HepG2 (cell line): ENCODE data around the gene SF3A2. TPM values are rescaled to one million over a fixed set of nuclear protein-coding genes. Genes with fewer than 3 reads are reported as not detected.

Experiments
- FOSL2 ChIP-seq: sonication (generic); formaldehyde crosslinking; IDR thresholded peaks from 2 replicates; pipeline ENCODE4 v1.4.0; 2020; ENCODE audit warnings: missing genetic modification reagents
- HMGA1 ChIP-seq: sonication (generic); formaldehyde crosslinking; conservative IDR thresholded peaks from 2 replicates; pipeline ENCODE4 v1.4.0; 2020; ENCODE audit warnings: missing genetic modification reagents
- KDM6A ChIP-seq: IDR thresholded peaks from 2 replicates; pipeline ENCODE4 v1.6.1; 2016; ENCODE audit warnings: low read depth
- MAZ ChIP-seq, 2 experiments: sonication (generic) in 1 of 2; formaldehyde crosslinking in 1 of 2; IDR thresholded peaks; 2 replicates each; pipeline versions ENCODE4 v1.5.0 to v1.6.1; 2012 to 2020; ENCODE audit warnings: low read depth in 2 of 2, mild to moderate bottlenecking in 2 of 2, borderline replicate concordance in 1 of 2, improper control_type of control experiment in 1 of 2, low read length in 1 of 2, missing genetic modification reagents in 1 of 2, moderate library complexity in 1 of 2
- MIER2 ChIP-seq: IDR thresholded peaks from 2 replicates; pipeline ENCODE4 v1.6.1; 2016; ENCODE audit warnings: missing biosample characterization, missing genetic modification reagents
- NR1H2 ChIP-seq: sonication (generic); formaldehyde crosslinking; IDR thresholded peaks from 2 replicates; pipeline ENCODE4 v1.8.1; 2022; ENCODE audit warnings: low read depth, missing genetic modification reagents, borderline replicate concordance
- PAWR ChIP-seq: sonication (generic); formaldehyde crosslinking; IDR thresholded peaks from 2 replicates; pipeline ENCODE4 v1.4.0; 2020; ENCODE audit warnings: missing genetic modification reagents, mild to moderate bottlenecking, borderline replicate concordance
- SETDB1 ChIP-seq: sonication (generic); formaldehyde crosslinking; IDR thresholded peaks from 2 replicates; pipeline ENCODE4 v1.5.1; 2020; ENCODE audit warnings: missing genetic modification reagents, mild to moderate bottlenecking, borderline replicate concordance
- TSC22D2 ChIP-seq: sonication (generic); formaldehyde crosslinking; IDR thresholded peaks from 2 replicates; pipeline ENCODE4 v1.5.1; 2020; ENCODE audit warnings: missing genetic modification reagents, mild to moderate bottlenecking, borderline replicate concordance
- polyA plus RNA-seq, 8 experiments: library from polyadenylated mRNA; depleted of rRNA in 3 of 8; stranded (reverse) in 7 of 8; unstranded in 1 of 8; fragments of >200 nt; fragmentation: Illumina TruSeq in 4 of 8; extraction: Trizol in 4 of 8; gene quantifications; 2 replicates each; pipeline versions ENCODE4 v1.2.1 to v1.2.3, GENCODE V29; 2011 to 2016; ENCODE audit warnings: low read depth in 4 of 8, missing spikeins in 1 of 8, mixed read lengths in 1 of 8; ENCODE audit not compliant: insufficient read depth in 1 of 8
- total RNA-seq, 5 experiments: library from RNA; depleted of rRNA; stranded (reverse); fragments of >200 nt; fragmentation: Illumina TruSeq; extraction: Trizol; gene quantifications; 2 replicates each; pipeline ENCODE4 v1.2.3, GENCODE V29; 2016; ENCODE audit warnings: low read depth in 1 of 5
- TF ChIP-seq, protein P1 (sequence below): sonication (generic); formaldehyde crosslinking; conservative IDR thresholded peaks from 2 replicates; pipeline ENCODE4 v1.4.0; 2020; ENCODE audit warnings: missing genetic modification reagents
- TF ChIP-seq, protein P2 (sequence below): sonication (generic); formaldehyde crosslinking; IDR thresholded peaks from 2 replicates; pipeline ENCODE4 v1.4.0; 2020; ENCODE audit warnings: missing genetic modification reagents
- TF ChIP-seq, protein P3 (sequence below), 2 experiments: sonication (generic) in 1 of 2; formaldehyde crosslinking in 1 of 2; IDR thresholded peaks; 2 replicates each; pipeline versions ENCODE4 v1.6.1 to v1.9.0; 2014 to 2022; ENCODE audit warnings: antibody characterized with exemption in 1 of 2, borderline replicate concordance in 1 of 2, inconsistent platforms in 1 of 2, low read depth in 1 of 2, missing genetic modification reagents in 1 of 2
- TF ChIP-seq, protein P4 (sequence below): sonication (generic); formaldehyde crosslinking; conservative IDR thresholded peaks from 2 replicates; pipeline ENCODE4 v1.8.1; 2023; ENCODE audit warnings: missing genetic modification reagents
- TF ChIP-seq, protein P5 (sequence below): sonication (generic); formaldehyde crosslinking; IDR thresholded peaks from 2 replicates; pipeline ENCODE4 v1.4.0; 2020; ENCODE audit warnings: missing genetic modification reagents

SF3A2 gene
- total and polyA plus RNA-seq, 2 of the 13 experiments (the other 11 are each of a cell fraction or from before 2014, with no cell fraction given), result 8.6 to 8.8 TPM

DNA sequence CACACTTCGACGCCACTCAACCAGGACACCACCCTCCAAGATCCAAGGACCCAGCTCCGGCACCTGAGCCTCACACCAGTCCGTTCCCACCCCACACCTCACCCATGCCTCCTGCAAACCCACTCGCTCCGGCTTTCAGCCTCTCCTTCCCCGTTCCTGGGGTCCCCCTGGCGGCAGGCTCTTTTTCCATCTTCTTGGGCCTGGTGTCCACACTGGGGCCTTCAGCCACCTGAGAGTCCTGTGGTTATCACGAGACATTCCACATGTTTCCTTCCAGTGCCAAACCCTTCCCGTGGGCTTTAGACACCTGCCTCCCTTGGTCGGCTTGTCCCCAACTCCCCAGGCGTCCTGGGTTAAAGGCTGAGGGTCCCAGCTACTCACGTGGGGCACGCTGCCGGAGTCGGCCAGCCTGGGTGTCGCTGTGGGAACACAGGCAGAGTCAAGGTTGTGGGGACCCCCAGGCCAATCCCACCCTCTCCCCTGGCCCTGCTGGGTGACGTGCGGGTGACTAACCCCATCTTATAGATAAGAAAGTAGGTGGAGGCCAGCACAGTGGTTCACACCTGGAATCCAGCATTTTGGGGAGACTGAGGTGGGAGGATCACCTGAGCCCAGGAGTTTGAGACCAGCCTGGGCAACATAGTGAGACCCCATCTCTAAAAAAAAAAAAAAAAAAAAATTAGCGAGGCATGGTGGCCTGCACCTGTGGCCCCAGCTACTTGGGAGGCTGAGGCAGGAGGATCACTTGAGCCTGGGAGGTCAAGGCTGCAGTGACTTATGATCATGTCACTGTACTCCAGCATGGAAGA lies 17.6 kb downstream of the SF3A2 start (continued):
- no peak for TF ChIP-seq MAZ (IDR thresholded peaks at IDR 0.05; ENCODE audit: borderline replicate concordance, low read depth, low read length)
- TF ChIP-seq MAZ (CRISPR knock-in tag; IDR thresholded peaks at IDR 0.05; ENCODE audit: low read depth), result no peak
- TF ChIP-seq, protein P1, sequence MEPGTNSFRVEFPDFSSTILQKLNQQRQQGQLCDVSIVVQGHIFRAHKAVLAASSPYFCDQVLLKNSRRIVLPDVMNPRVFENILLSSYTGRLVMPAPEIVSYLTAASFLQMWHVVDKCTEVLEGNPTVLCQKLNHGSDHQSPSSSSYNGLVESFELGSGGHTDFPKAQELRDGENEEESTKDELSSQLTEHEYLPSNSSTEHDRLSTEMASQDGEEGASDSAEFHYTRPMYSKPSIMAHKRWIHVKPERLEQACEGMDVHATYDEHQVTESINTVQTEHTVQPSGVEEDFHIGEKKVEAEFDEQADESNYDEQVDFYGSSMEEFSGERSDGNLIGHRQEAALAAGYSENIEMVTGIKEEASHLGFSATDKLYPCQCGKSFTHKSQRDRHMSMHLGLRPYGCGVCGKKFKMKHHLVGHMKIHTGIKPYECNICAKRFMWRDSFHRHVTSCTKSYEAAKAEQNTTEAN (CRISPR knock-in tag), result no peak
- no peak for TF ChIP-seq MIER2 (CRISPR knock-in tag)
- TF ChIP-seq, protein P2, sequence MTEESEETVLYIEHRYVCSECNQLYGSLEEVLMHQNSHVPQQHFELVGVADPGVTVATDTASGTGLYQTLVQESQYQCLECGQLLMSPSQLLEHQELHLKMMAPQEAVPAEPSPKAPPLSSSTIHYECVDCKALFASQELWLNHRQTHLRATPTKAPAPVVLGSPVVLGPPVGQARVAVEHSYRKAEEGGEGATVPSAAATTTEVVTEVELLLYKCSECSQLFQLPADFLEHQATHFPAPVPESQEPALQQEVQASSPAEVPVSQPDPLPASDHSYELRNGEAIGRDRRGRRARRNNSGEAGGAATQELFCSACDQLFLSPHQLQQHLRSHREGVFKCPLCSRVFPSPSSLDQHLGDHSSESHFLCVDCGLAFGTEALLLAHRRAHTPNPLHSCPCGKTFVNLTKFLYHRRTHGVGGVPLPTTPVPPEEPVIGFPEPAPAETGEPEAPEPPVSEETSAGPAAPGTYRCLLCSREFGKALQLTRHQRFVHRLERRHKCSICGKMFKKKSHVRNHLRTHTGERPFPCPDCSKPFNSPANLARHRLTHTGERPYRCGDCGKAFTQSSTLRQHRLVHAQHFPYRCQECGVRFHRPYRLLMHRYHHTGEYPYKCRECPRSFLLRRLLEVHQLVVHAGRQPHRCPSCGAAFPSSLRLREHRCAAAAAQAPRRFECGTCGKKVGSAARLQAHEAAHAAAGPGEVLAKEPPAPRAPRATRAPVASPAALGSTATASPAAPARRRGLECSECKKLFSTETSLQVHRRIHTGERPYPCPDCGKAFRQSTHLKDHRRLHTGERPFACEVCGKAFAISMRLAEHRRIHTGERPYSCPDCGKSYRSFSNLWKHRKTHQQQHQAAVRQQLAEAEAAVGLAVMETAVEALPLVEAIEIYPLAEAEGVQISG (CRISPR knock-in tag), result peak; percentile 41; the same call in 1 of the 2 replicates
- TF ChIP-seq NR1H2 (CRISPR knock-in tag), result no peak
- TF ChIP-seq, protein P3, sequence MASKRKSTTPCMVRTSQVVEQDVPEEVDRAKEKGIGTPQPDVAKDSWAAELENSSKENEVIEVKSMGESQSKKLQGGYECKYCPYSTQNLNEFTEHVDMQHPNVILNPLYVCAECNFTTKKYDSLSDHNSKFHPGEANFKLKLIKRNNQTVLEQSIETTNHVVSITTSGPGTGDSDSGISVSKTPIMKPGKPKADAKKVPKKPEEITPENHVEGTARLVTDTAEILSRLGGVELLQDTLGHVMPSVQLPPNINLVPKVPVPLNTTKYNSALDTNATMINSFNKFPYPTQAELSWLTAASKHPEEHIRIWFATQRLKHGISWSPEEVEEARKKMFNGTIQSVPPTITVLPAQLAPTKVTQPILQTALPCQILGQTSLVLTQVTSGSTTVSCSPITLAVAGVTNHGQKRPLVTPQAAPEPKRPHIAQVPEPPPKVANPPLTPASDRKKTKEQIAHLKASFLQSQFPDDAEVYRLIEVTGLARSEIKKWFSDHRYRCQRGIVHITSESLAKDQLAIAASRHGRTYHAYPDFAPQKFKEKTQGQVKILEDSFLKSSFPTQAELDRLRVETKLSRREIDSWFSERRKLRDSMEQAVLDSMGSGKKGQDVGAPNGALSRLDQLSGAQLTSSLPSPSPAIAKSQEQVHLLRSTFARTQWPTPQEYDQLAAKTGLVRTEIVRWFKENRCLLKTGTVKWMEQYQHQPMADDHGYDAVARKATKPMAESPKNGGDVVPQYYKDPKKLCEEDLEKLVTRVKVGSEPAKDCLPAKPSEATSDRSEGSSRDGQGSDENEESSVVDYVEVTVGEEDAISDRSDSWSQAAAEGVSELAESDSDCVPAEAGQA (IDR thresholded peaks at IDR 0.05; ENCODE audit: low read depth), result no peak
- TF ChIP-seq, protein P3 (CRISPR knock-in tag; IDR thresholded peaks at IDR 0.05; ENCODE audit: borderline replicate concordance), result no peak
- TF ChIP-seq SETDB1 (CRISPR knock-in tag), result no peak
- TF ChIP-seq, protein P4, sequence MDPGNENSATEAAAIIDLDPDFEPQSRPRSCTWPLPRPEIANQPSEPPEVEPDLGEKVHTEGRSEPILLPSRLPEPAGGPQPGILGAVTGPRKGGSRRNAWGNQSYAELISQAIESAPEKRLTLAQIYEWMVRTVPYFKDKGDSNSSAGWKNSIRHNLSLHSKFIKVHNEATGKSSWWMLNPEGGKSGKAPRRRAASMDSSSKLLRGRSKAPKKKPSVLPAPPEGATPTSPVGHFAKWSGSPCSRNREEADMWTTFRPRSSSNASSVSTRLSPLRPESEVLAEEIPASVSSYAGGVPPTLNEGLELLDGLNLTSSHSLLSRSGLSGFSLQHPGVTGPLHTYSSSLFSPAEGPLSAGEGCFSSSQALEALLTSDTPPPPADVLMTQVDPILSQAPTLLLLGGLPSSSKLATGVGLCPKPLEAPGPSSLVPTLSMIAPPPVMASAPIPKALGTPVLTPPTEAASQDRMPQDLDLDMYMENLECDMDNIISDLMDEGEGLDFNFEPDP (CRISPR knock-in tag), result no peak
- TF ChIP-seq, protein P5, sequence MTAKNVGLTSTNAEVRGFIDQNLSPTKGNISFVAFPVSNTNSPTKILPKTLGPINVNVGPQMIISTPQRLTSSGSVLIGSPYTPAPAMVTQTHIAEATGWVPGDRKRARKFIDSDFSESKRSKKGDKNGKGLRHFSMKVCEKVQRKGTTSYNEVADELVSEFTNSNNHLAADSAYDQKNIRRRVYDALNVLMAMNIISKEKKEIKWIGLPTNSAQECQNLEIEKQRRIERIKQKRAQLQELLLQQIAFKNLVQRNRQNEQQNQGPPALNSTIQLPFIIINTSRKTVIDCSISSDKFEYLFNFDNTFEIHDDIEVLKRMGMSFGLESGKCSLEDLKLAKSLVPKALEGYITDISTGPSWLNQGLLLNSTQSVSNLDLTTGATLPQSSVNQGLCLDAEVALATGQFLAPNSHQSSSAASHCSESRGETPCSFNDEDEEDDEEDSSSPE (CRISPR knock-in tag), result no peak
- no peak for TF ChIP-seq FOSL2 (CRISPR knock-in tag)
- TF ChIP-seq HMGA1 (CRISPR knock-in tag), result no peak
- no peak for TF ChIP-seq PAWR
- no peak for TF ChIP-seq KDM6A (CRISPR knock-in tag)
- no peak for TF ChIP-seq TSC22D2 (CRISPR knock-in tag)
